Astrocyte (in vitro differentiated cells and primary cell): ENCODE results near the gene APBA2. TPM values are rescaled to one million over a fixed set of nuclear protein-coding genes. Genes with fewer than 3 reads are reported as not detected.

ENCODE experiments used
- total RNA-seq: library from RNA; stranded (reverse); gene quantifications from 2 replicates; pipeline ENCODE4 v1.2.1, GENCODE V29; 2021

Gene APBA2
- total RNA-seq, 1 donor from 2014 or later, result 15.2 TPM

Other genes with a start within 250 kb of the APBA2 start
- 1.5 and 1.6 TPM in 2 replicates for gene GOLGA8M, start 173.6 kb upstream of the APBA2 start, total RNA-seq
- gene GOLGA6L7, start 37.3 kb upstream of the APBA2 start, total RNA-seq, result not detected in 2 replicates